ENCODE results near the gene CYLD.
A peak's percentile ranks its signal among the peaks of the same experiment; 100 is the strongest.

CYLD gene

DNA sequence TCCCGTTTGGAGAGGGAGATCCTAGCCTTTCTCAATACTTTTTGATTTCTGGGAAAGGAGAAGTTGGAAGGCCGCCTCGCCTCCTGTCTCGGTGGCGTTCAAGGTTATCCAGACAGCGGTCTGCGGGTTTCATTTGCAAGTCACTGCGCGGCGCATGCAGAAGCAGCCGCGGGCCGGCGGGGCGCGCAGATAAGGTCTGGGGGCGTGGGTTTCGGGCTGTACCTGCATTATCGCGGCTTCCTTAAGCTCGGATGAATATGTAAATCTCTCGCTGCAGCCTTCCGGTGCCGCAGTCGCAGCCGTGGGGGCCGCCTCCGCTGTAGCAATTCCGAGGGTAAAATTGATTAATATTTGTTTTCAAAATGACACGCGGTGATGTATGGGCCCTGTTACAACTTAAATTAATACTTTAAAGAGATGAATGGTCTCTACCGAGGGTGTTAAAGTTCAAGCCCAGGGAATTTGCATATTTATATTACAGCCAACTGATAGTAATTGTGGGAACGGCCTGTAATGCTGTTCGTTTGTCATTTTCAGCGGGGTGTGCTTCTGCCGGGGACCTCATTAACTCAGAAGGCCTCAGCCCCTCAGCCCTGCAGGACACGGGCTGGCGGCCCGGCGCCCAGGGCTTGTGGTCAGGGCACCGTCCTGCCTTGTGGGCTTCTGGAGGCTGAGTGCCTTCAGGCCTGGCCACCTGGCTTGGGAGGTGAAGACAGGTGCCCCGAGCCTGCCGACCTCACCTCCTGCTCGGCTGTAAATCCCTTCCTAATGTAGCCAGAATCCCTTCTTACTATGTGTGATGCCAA, 99.4 kb downstream of the CYLD start:
- DNase-seq (ENCODE audit: low read depth in 2 of 3, low spot score in 2 of 3) = peak in 2 of 3 experiments; percentile 10 to 16

DNA sequence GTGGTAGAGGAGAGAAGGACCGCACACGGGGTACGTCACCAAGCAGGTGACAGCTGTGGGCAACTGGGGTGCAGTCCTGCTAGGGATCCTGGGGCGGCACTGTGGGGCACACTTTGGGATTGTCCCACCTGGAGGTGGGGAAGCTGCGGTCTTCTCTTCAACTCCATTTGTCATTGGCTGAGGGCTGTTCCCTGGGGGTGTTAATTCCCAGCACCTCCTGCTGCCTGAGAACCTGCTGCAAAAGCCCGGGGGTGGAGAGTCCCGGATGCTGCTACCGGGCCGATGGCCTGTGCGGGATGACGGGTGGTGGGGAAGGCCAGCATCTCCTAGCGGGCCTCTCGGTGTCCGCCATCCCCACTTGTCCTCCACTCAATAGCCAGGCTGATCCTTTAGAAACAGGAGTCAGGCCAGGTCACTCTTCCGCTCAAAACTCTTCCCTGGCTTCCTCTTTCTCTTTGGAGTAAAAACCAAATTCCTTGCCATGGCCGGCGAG, 100.2 kb downstream of the CYLD start:
- DNase-seq (ENCODE audit: low read depth in 2 of 3, low spot score in 2 of 3) = no peak

DNA sequence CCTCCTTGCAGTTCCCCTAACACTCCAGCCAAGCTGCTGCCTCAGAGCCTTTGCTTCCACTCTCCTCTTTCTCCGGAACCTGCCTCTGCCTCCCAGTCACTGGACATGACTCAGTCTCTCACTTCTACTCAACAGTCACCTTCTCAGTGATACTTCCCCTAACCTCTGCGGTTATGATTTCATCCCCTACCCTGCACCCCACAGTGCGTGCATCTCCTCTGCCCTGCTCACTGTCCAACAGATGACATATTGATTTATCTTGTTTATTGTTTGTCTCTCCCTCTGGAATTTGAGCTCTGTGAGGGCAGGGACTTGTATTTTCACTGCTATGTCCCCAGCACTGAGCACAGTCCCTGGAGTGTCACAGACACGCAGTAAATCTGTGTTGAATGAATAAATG, 100.7 kb downstream of the CYLD start:
- DNase-seq (ENCODE audit: low read depth in 2 of 3, low spot score in 2 of 3) = peak in 1 of 3 experiments; percentile 10

DNA sequence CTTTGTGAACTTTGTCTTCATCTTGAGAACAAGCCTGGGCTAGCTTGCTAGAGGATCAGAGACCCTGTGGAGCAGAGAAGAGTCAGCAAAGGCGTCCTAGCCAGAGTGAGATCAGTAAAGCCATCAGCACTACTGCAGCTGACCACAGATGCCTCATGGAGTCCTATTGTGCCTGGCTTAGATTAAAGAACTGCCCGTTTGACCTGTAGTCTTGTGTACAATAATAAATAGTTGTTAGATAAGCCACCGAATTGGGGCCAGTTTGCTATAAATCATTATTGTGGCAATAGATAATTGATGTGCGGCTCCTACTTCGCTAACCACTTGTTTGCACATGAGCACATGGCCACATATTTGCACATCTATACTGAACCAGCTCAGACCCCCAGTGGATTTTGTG, 103.0 kb downstream of the CYLD start:
- no peak for DNase-seq (ENCODE audit: low read depth in 2 of 3, low spot score in 2 of 3)

DNA sequence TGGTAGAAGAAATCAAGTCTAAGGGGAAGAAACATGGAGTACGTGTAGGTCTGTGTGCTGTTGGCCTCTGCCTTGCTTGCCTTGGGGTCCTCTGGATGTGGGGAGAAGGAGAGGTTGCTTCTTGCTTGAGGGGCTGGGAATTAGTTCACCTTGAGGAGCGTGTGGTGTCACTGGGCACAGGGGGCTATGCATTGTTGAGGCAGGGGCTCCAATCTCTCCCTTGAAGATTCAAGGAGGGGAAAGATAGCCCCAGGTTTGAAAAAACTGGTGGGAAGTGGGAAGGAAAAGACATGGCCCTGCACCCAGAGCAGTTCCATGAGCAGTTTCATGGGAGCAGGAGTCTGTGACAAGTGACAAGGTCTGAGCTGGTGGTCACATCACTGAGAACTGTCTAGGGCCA, 103.4 kb downstream of the CYLD start:
- no peak for DNase-seq (ENCODE audit: low read depth in 2 of 3, low spot score in 2 of 3)

DNA sequence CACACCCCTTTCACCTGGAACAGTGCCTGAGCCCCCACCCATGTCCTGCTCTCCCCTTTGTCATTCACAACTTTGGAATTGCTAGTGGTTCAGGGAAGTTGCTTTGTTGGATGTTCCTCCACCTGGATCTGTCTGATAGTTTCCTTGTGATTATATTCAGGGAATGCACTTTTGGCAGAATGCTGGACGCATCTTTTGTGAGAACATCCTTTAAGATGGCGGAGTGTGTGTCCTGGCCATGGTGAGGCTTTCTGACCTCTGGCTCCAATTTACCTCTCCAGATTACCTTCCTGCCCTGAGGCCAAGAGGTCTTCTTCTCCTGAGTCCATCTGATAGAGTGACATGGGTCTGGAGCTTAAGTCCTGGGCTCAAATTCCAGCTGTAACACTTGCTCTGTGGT, 104.6 kb downstream of the CYLD start:
- no peak for DNase-seq (ENCODE audit: low read depth in 2 of 3, low spot score in 2 of 3)

DNA sequence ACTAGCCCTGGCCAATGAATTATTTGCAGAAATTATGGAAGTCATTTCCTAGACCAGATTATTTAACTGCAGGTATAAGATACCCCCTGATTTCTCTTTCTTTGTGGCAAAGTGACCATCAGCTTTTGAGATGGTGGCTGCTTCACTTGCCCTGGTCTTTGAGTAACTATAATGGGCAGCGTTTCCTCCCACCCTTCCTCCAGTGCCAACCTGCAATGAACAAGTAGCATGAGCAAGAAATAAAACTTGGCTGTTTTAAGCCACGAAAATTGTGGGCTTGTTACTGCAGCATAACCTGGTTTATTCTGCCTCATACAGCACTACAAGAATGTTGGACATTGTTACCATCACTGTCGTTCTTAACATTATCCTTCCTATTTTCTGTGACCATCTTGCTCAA, 105.3 kb downstream of the CYLD start:
- no peak for DNase-seq (ENCODE audit: low read depth in 2 of 3, low spot score in 2 of 3)

DNA sequence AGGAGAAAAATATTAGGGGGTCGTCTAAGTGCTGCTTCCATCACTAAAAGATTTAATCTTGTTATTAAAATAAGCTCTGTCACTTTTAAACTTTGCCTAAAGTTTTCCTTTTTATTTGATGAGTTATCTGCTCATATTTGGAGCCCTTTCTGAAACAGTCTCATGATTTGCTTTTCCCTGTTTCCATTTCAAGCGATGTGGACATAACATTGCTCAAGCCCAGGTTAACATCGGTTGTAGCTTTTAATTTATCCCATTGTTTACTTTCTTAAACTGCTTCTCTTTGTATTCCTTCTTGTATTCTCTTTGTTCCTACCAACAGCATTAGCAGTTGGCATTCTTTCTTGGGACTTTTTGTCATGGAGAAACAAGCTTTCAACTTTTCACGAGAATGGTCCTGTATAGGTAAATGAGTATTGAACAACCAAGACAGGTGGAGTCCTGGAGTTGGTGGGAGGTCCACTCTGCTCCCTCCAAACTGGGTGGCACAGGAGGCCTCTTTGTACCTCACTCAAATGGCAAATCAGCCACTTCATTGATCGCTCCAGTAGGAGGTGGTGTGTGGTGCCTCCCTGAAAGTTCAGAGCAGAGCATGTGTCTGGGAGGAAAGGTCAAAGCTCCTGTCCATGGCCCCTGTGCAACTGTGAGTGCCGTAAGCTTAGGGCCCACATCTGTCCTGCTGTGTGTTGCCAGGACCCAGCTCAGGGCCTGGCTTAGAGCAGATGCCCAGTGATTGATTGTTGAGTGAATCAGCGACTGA, 107.0 kb downstream of the CYLD start:
- DNase-seq (ENCODE audit: low read depth in 2 of 3, low spot score in 2 of 3) = no peak
